Adipocyte (in vitro differentiated cells): Measurements from ENCODE around the gene HS6ST2.
A peak's percentile ranks its signal among the peaks of the same experiment; 100 is the strongest.
"Not testable (repeated sequence)": the region's sequence is repeated elsewhere in the genome, so short reads cannot be mapped to it uniquely, and the experiment has no call there.

Experiments
- DNase-seq: peaks from one replicate; pipeline ENCODE4 v3.0.0-alpha.2; 2015; ENCODE audit warnings: low read depth
- H3K27me3 ChIP-seq: replicated peaks from 2 replicates; pipeline ENCODE4 v1.7.0; 2013; ENCODE audit warnings: mild to moderate bottlenecking, low read length, moderate library complexity; ENCODE audit not compliant: control insufficient read depth, insufficient read depth
- H3K36me3 ChIP-seq: 2 replicates; pipeline ENCODE4 v1.7.0; 2013; ENCODE audit warnings: low read length, mild to moderate bottlenecking, moderate library complexity; ENCODE audit not compliant: control insufficient read depth, insufficient read depth, severe bottlenecking
- H3K4me1 ChIP-seq: 2 replicates; pipeline ENCODE4 v1.7.0; 2013; ENCODE audit warnings: mild to moderate bottlenecking, low read length, moderate library complexity; ENCODE audit not compliant: control insufficient read depth, insufficient read depth
- H3K4me3 ChIP-seq: 2 replicates; pipeline ENCODE4 v1.7.0; 2013; ENCODE audit warnings: mild to moderate bottlenecking, low read length, moderate library complexity
- H3K9ac ChIP-seq: 2 replicates; pipeline ENCODE4 v1.7.0; 2013; ENCODE audit warnings: mild to moderate bottlenecking, low read length, moderate library complexity
- H3K9me3 ChIP-seq: 2 replicates; pipeline ENCODE4 v1.7.0; 2013; ENCODE audit warnings: mild to moderate bottlenecking, low read length, moderate library complexity; ENCODE audit not compliant: control insufficient read depth

HS6ST2 gene

DNA sequence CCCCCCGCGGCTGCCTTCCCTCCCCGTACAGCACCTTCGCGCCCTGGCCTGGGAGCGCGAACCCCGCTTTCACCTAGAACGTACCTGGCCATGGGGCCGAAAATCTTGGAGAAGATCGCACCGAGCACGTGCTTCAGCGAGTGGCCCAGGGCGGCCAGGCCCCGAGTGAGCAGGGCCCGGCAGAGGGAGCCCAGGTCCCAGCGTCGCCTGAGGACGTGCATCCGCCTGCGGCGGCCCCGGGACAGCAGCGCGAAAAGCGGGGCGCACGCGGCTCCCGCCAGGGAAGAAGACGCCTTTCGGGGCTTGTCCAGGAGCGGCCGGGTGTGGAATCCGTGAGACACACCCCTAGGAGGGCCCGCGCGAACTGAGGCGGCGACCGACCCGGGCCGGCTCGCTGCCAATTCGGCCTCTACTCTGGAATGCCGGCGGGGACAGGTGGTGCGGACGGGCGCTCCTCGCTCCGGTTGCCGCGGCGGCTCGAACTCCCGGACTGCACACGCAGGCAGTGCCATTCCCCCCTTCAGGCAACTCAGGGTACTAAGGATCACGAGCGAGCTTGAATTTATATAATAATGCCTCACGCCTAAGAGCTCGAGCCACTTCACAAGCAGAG lies at the start of gene HS6ST2:
TSS of gene HS6ST2 (minus strand) at position 539 of the 613 bp plus-strand sequence.
- Histone ChIP-seq H3K9me3 (no peaks in the 10 kb centered on the region), H3K4me1 (no peaks in the 10 kb centered on the region), H3K9ac (no peak within 1 kb of the TSS), H3K36me3 (no peaks in the 10 kb centered on the region), H3K27me3 (peaks cover 43% of the 10 kb centered on the region), H3K4me3 (no peak within 1 kb of the TSS)
- DNase-seq: no peak

DNA sequence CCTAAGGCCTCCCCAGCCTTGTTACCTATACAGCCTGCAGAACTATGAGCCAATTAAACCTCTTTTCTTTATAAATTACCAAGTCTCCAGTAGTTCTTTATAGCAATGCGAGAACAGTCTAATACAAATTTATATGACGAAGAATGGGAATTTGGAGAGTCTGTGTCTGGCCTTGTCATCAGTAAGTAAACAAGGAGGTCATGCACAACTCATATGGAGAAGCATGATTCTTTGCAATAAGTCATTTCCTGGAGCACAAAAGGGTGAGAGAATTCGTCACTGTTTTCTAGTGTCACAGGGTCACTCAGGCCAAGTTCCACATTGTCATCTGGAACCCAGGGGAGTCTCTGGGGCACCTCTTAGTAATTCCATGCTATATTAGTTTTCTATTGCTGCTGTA lies 49.0 kb upstream of the HS6ST2 start:
- no peak for DNase-seq
- no peak overlapping the region for H3K4me3 ChIP-seq

DNA sequence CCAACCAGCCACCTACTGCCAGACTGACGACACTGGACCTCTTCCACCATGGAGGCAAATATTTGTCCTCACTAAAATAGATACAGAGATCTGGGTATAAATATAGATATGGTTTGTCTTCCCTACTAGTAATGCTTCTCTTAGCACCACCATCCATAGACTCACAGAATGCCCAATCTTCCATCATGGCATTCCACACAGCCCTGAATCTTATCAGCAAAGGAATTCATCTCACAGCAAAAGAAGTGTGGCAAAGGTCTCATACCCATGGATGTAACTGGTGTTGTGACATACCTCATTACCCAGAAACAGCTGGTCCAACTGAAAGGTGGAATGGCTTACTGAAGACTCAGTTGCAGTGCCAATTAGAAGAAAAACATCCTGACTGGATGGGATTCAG lies 47.2 kb upstream of the HS6ST2 start:
- Histone ChIP-seq H3K9me3 (peaks cover 11% of the 10 kb centered on the region), H3K27me3 (peaks cover 25% of the 10 kb centered on the region), H3K4me1 (no peaks in the 10 kb centered on the region), H3K4me3 (no peak overlapping the region), H3K36me3 (no peaks in the 10 kb centered on the region), H3K9ac (no peak overlapping the region)
- no peak for DNase-seq

More for the DNA sequence above, 49.0 kb upstream of the HS6ST2 start:
- Histone ChIP-seq H3K4me1 (no peaks in the 10 kb centered on the region), H3K36me3 (no peaks in the 10 kb centered on the region), H3K9me3 (peaks cover 11% of the 10 kb centered on the region), H3K27me3 (peaks cover 15% of the 10 kb centered on the region), H3K9ac (no peak overlapping the region)

DNA sequence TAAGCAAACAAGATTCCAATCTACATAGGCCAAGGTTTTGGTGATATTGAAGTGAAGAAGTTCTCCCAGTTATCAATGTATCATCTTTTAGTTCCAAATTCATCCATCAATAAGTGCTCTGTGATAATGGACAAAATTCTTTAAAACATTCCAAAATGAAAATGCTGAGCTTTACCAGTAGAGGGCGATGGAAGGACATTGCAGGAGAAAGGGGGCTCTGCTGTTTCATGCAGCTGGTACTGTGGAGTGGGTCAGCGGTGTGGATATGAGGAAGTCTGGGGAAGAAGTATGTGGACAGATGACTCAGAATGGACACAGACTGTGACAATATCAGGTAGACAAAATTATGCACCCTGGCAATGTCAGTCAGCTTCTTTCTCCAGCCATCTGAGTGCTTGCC lies 46.6 kb upstream of the HS6ST2 start:
- H3K27me3 ChIP-seq: peaks cover 25% of the 10 kb centered on the region
- H3K9ac ChIP-seq: no peak overlapping the region
- H3K4me1 ChIP-seq: no peaks in the 10 kb centered on the region
- DNase-seq: peak; percentile 44
- H3K4me3 ChIP-seq: no peak overlapping the region
- H3K36me3 ChIP-seq: no peaks in the 10 kb centered on the region
- H3K9me3 ChIP-seq: peaks cover 11% of the 10 kb centered on the region

DNA sequence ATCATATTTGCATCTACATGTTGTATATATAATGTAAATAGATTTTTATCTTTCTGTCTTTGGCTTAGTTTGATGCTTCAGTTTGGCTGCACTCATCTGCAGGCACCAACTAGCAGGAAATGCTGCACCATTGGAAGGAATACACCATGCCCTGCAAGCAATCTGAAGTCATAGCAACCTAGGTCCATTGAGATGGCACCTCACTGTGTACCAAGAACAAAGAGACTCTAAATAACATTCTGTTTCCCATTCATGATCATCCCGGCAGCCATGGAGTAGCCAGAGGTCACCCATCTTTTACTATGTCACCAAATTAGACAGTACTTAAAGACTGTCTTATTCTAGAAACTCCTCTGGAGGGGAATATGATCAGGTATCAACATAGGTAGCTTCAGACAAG lies 40.8 kb upstream of the HS6ST2 start:
- Histone ChIP-seq H3K9ac (no peak overlapping the region), H3K27me3 (peaks cover 38% of the 10 kb centered on the region), H3K9me3 (no peaks in the 10 kb centered on the region), H3K4me1 (no peaks in the 10 kb centered on the region), H3K36me3 (no peaks in the 10 kb centered on the region), H3K4me3 (no peak overlapping the region)
- no peak for DNase-seq

DNA sequence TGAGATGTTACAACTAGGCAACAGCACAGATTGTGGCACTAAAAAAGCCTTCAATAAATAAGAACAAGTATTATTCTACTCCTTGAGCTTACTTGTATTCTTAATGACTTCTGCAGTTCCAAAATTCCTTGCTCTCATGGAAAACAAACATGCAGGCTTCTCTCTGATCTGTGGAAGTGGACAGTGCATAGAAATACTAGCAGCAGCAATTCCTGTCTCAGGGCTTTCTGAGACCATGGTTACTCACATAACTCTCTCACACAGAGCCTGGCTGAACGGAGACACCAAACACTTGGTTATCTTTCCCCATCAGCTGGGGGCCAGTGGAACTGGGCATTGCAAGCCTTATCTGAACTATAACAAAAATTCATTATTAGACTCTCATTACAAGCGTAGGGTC lies 32.4 kb upstream of the HS6ST2 start:
- H3K4me1 ChIP-seq: no peaks in the 10 kb centered on the region
- H3K27me3 ChIP-seq: peaks cover 13% of the 10 kb centered on the region
- no peaks in the 10 kb centered on the region for H3K36me3 ChIP-seq
- no peak overlapping the region for H3K4me3 ChIP-seq
- no peaks in the 10 kb centered on the region for H3K9me3 ChIP-seq
- no peak overlapping the region for H3K9ac ChIP-seq
- DNase-seq: no peak

DNA sequence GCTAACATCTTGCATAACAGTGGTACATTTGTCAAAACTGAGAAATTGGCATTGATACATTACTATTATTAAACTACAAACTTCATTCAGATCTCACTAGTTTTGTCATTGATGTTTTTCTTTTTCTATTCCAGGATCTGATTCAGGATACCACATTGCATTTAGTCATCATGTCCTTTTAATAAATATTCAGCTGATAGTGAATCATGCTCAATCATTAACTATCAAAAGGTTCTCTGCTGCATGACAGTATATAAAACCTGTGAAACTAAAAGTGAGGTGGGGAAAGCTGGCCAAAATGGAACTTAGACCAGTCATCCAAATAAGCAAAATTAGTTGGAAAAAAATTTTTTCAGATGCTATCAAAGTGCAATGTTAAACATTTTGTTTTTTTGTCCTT lies 28.1 kb upstream of the HS6ST2 start:
- no peaks in the 10 kb centered on the region for H3K36me3 ChIP-seq
- H3K27me3 ChIP-seq: peaks cover 14% of the 10 kb centered on the region
- no peak for DNase-seq
- no peak overlapping the region for H3K9ac ChIP-seq
- H3K9me3 ChIP-seq: no peaks in the 10 kb centered on the region
- H3K4me1 ChIP-seq: no peaks in the 10 kb centered on the region
- no peak overlapping the region for H3K4me3 ChIP-seq

DNA sequence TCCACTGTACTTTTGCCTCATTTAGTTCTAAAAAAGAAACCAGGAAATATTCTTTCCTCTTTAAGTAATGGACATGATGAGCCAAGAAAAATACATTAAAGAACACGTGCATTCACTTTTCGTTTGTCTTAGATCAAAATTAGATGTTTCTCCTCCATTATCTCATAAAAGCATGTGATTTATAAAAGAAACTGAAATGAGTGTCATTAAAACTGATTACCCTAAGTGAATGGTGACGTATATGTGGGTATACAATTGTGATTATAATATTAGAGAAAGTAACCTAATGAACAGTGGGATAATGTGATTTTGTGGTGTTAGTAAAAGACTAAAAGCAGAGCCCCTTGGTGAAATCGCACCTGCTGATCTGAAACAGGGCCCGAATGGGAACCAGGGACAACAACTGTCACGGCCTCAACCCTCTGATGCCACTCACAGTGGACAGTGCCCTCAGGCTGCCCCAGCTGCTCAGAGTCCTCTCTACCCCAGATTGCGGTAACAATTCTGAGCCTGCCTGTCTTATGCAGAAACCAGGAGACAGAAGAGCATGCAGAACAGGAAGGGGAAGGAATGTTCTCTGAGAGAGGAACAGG lies 25.7 kb upstream of the HS6ST2 start:
- no peak for DNase-seq
- no peaks in the 10 kb centered on the region for H3K36me3 ChIP-seq
- no peaks in the 10 kb centered on the region for H3K9me3 ChIP-seq
- no peaks in the 10 kb centered on the region for H3K4me1 ChIP-seq
- no peak overlapping the region for H3K4me3 ChIP-seq
- H3K27me3 ChIP-seq: peaks cover 12% of the 10 kb centered on the region
- no peak overlapping the region for H3K9ac ChIP-seq

DNA sequence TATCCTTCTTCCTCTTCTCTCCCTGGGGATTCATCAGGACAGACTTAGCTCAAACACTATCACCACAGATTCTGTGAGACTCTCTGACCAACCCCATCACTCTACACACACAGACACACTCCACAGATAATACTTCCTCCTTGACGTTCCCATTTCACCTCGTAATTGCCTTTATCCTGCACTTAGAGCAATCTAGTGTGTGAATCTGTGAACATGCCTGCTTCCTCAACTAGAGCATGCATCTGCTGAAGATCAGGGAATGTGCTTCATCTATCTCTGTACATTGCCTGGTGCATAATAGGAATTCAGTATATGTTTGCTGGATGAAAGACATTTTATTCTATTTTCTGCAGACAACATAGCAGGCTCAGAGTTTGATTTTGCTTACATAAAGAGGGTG lies 25.1 kb upstream of the HS6ST2 start:
- Histone ChIP-seq H3K4me3 (no peak overlapping the region), H3K36me3 (no peaks in the 10 kb centered on the region), H3K27me3 (peaks cover 12% of the 10 kb centered on the region), H3K9me3 (no peaks in the 10 kb centered on the region), H3K4me1 (no peaks in the 10 kb centered on the region), H3K9ac (no peak overlapping the region)
- DNase-seq: no peak

DNA sequence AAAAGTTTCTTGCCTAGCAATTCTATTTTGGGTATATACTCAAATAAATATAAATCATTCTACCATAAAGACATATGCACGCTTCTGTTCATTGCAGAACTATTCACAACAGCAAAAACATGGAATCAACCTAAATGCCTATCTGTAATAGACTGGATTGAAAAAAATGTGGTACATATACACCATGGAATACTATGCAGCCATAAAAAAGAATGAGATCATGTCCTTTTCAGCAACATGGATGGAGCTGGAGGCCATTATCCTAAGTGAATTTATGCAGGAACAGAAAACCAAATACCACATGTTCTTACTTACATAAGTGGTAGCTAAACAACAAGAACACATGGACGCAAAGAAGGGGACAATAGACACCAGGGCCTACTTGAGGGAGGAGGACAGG lies 21.6 kb upstream of the HS6ST2 start:
- DNase-seq, H3K9ac ChIP-seq, H3K4me3 ChIP-seq, H3K4me1 ChIP-seq, H3K36me3 ChIP-seq, H3K9me3 ChIP-seq: not testable (repeated sequence)
- peaks cover 24% of the 10 kb centered on the region for H3K27me3 ChIP-seq

DNA sequence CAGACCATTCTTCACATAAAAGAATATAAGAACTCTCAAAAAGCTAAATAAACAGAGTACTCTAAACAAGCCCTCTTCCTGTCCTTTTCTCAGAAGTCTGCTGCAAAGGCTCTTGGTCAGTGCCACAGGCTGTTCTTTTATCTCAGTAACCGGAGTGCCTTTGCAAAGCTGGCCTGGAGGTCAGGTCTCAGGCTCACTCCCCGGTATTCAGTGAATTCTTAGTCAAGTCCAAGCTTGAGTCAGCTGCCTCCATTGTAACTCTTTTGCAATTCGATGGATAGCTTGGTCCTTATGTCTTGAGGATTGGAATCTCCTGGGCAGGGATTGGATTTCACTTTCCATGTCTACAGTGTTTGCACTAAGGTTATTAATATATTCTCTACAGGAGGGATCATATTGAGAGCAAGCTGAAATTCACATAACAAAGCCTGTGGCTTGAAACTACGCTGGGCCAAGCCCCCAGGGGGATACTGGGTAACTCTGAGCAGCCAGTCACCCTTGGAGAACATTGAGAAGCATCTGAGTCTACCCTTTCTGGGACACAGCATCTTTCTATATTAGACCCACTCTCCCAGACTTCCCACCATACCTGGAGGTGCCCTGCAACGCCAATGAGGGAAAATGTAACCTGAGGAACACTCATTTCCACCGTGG lies 10.0 kb upstream of the HS6ST2 start:
- H3K27me3 ChIP-seq: peaks cover 42% of the 10 kb centered on the region
- no peaks in the 10 kb centered on the region for H3K36me3 ChIP-seq
- no peak overlapping the region for H3K9ac ChIP-seq
- H3K4me3 ChIP-seq: no peak overlapping the region
- DNase-seq: peak; percentile 26
- peaks cover 6% of the 10 kb centered on the region for H3K4me1 ChIP-seq
- no peaks in the 10 kb centered on the region for H3K9me3 ChIP-seq
